ENCODE results near the gene OBSCN. TPM values are rescaled to one million over a fixed set of nuclear protein-coding genes. Genes with fewer than 3 reads are reported as not detected.

OBSCN gene
- total RNA-seq, 6 experiments from 2014 or later = 0.27 to 1.8 (median 0.53) TPM

- peaks cover 10% of the 10 kb centered on the region for H3K27me3 Mint-ChIP-seq (ENCODE audit: insufficient read depth)
- no peaks in the 10 kb centered on the region; the same call in 1 of the 2 replicates for H3K36me3 Mint-ChIP-seq (ENCODE audit: low read depth)
- H3K4me3 Mint-ChIP-seq = no peak overlapping the region
- TF ChIP-seq CTCF (IDR thresholded peaks at IDR 0.05) = no peak
- H3K4me1 Mint-ChIP-seq (ENCODE audit: low read depth) = peaks cover 20% of the 10 kb centered on the region
- DNase-seq = no peak
- H3K9me3 Mint-ChIP-seq = no peaks in the 10 kb centered on the region
- H3K27ac Mint-ChIP-seq = no peak overlapping the region
These were observed 205.6 kb downstream of the OBSCN start for GRCh38 chr1:228413241-228414010.

DNA sequence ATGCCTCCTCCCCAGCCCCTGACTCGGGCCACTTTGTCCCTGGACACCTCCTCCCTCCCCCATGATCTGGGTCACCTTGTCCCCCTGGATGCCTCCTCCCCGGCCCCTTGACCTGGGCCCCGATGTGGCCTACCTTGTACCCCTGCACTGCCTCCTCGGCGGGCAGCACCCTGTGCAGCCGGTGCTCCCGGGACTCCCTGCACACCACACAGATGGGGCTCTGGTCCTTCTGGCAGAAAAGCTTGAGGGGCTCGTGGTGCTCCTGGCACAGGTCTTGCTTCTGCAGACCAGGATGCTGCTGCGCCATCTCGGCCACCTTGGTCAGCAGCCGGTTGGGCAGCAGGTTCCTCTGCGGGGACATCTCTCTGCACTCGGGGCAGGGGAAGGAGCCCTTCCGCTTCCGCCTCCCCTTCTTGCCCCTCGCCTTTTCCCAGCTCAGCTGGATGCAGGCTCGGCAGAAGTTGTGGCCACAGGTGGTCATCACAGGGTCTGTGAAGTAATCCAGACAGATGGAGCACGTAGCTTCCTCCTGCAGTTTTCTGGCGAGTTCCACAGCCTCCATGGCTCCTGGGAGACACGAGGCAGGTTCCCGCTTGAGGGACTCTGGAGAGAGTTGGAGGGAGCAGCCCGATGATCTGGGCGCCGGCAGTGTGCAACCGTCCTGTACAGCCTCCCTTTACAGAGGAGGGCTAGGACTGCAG lies 206.8 kb downstream of the OBSCN start:
- H3K9me3 Mint-ChIP-seq = no peaks in the 10 kb centered on the region
- no peak for TF ChIP-seq CTCF (IDR thresholded peaks at IDR 0.05)
- DNase-seq = no peak
- no peak overlapping the region for H3K4me3 Mint-ChIP-seq
- no peaks in the 10 kb centered on the region; the same call in 1 of the 2 replicates for H3K36me3 Mint-ChIP-seq (ENCODE audit: low read depth)
- peaks cover 20% of the 10 kb centered on the region for H3K4me1 Mint-ChIP-seq (ENCODE audit: low read depth)
- H3K27ac Mint-ChIP-seq = no peak overlapping the region
- H3K27me3 Mint-ChIP-seq (ENCODE audit: insufficient read depth) = peaks cover 10% of the 10 kb centered on the region

- no peak for DNase-seq
- no peak for TF ChIP-seq CTCF (IDR thresholded peaks at IDR 0.05)
- H3K36me3 Mint-ChIP-seq (ENCODE audit: low read depth) = no peaks in the 10 kb centered on the region; the same call in 1 of the 2 replicates
- no peaks in the 10 kb centered on the region for H3K9me3 Mint-ChIP-seq
- H3K27ac Mint-ChIP-seq = no peak overlapping the region
- peaks cover 20% of the 10 kb centered on the region for H3K4me1 Mint-ChIP-seq (ENCODE audit: low read depth)
- peaks cover 10% of the 10 kb centered on the region for H3K27me3 Mint-ChIP-seq (ENCODE audit: insufficient read depth)
- no peak overlapping the region for H3K4me3 Mint-ChIP-seq
These were observed 207.4 kb downstream of the OBSCN start for GRCh38 chr1:228415221-228415620.

DNA sequence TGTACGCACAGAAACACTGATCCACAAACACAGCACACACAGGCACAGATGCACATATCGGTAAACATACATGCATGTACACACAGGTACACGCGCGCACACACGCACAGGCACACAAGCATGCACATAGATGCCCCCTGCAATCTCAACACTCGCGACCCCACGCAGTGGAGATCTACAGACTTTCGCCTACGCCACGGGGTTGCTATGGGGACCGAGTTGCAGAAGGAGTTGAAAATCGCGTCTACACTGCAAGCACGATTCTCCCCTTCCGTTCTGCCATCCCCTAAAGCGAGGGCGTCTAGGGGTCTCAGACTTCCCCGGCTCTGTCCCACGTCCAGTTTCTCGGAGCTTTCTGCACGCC lies 208.0 kb downstream of the OBSCN start:
- DNase-seq = no peak
- Mint-ChIP-seq H3K9me3 (no peaks in the 10 kb centered on the region), H3K4me3 (peak overlapping the region; percentile 32; the same call in 1 of the 2 replicates), H3K27me3 (ENCODE audit: insufficient read depth) (peaks cover 10% of the 10 kb centered on the region), H3K4me1 (ENCODE audit: low read depth) (peaks cover 21% of the 10 kb centered on the region), H3K27ac (no peak overlapping the region), H3K36me3 (ENCODE audit: low read depth) (peaks cover under 1% of the 10 kb centered on the region; the same call in 1 of the 2 replicates)
- no peak for TF ChIP-seq CTCF (IDR thresholded peaks at IDR 0.05)

DNA sequence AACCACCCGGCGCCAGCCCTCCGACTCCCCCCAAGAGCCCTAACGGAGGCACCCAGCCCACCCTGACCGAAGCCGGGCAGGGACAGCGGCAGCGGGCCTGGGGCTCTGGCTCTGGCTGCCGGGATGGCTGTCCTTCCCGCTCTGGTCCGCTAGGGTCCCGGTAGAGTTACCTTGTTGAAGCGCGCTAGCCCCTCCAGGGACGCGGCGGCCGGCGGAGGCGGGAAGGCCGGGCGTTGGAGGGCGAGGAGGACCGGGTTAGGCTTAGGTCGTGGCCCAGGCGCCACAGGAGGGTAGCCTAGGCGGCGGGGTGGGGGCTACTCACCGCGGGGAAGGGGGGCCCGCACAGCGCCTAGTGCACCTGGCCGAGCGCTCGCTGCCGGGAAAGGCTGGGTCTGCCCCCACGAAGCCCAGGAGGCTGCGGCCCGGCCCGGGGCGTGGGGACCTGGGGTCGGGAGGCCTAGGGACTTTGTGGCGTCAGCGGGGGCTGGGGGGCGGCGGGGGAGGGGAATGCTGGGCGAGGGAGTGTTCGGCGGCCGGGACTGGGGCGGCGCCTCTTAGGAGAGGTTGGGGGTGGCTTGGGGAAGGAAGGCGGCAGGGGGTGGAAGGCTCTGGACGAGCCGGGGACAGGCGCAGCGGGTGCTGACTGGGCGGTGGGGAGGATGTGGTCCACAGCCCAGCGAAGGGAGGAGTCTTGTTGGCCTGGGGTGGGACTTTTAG lies 208.5 kb downstream of the OBSCN start, which contains the start of gene TRIM17:
Gene TRIM17, minus strand, starts transcription at position 645 of the 717 bp plus-strand sequence. CDS start 1,789 bp downstream, outside the sequence.
- no peak for DNase-seq
- Mint-ChIP-seq H3K4me1 (ENCODE audit: low read depth) (peaks cover 26% of the 10 kb centered on the region), H3K27me3 (ENCODE audit: insufficient read depth) (peaks cover 10% of the 10 kb centered on the region), H3K27ac (no peak within 1 kb of the TSS), H3K4me3 (peak within 1 kb of the TSS; percentile 32; the same call in 1 of the 2 replicates), H3K9me3 (peaks cover 3% of the 10 kb centered on the region; the same call in 1 of the 2 replicates), H3K36me3 (ENCODE audit: low read depth) (peaks cover 6% of the 10 kb centered on the region; the same call in 1 of the 2 replicates)
- no peak; the same call in 1 of the 2 replicates for TF ChIP-seq CTCF (IDR thresholded peaks at IDR 0.05)
